Smooth muscle cell of the brain vasculature (primary cell): Measurements from ENCODE around the gene PAXX.

Experiments used
- DNase-seq: peaks from one replicate; pipeline ENCODE4 v3.0.0-alpha.2; 2012; ENCODE audit warnings: low read depth, low spot score

Gene PAXX

GRCh38 chr9:137018761-137019559, 26.7 kb downstream of the PAXX start:
- no peak for DNase-seq

- no peak for DNase-seq
Observed at GRCh38 chr9:137019891-137020683, 27.9 kb downstream of the PAXX start.

- DNase-seq: no peak
Observed at GRCh38 chr9:137020771-137021567, 28.7 kb downstream of the PAXX start.

GRCh38 chr9:137021568-137021978, 29.4 kb downstream of the PAXX start:
- DNase-seq: no peak

GRCh38 chr9:137021979-137022661, 29.9 kb downstream of the PAXX start:
- DNase-seq: no peak

- no peak for DNase-seq
Observed at GRCh38 chr9:137022662-137023008, 30.4 kb downstream of the PAXX start.

- no peak for DNase-seq
Observed at GRCh38 chr9:137023157-137023556, 30.9 kb downstream of the PAXX start.

GRCh38 chr9:137023583-137023991, 31.4 kb downstream of the PAXX start:
- no peak for DNase-seq

- DNase-seq: no peak
Observed at GRCh38 chr9:137025517-137025966, 33.3 kb downstream of the PAXX start.

GRCh38 chr9:137026384-137026783, 34.2 kb downstream of the PAXX start:
- DNase-seq: no peak

GRCh38 chr9:137026828-137027227, 34.6 kb downstream of the PAXX start:
- no peak for DNase-seq

- no peak for DNase-seq
Observed at GRCh38 chr9:137027369-137028262, 35.4 kb downstream of the PAXX start, which contains the start of gene ABCA2. ABCA2 (minus strand) TSS chr9:137028237; CDS start chr9:137028140, 97 bp downstream.

GRCh38 chr9:137028263-137029057, 36.2 kb downstream of the PAXX start:
- DNase-seq: no peak

- DNase-seq: no peak
Observed at GRCh38 chr9:137029058-137029936, 37.1 kb downstream of the PAXX start.

- DNase-seq: no peak
Observed at GRCh38 chr9:137030006-137030405, 37.8 kb downstream of the PAXX start.

- no peak for DNase-seq
Observed at GRCh38 chr9:137030538-137031527, 38.6 kb downstream of the PAXX start.
